Esophagus mucosa (tissue), 1 donor: Measurements from ENCODE around the gene USP9X. TPM values are rescaled to one million over a fixed set of nuclear protein-coding genes. Genes with fewer than 3 reads are reported as not detected.
A peak's percentile ranks its signal among the peaks of the same experiment; 100 is the strongest.
"Not testable (repeated sequence)": the region's sequence is repeated elsewhere in the genome, so short reads cannot be mapped to it uniquely, and the experiment has no call there.

Experiments
- ATAC-seq: fragments of 200-7000 bp; cut with Tn5 transposase; one replicate; pipeline ENCODE4 v1.9.1; 2020
- total RNA-seq: library from RNA; stranded (reverse); gene quantifications from one replicate; pipeline ENCODE4 v1.2.4, GENCODE V29; 2023
- donor health status: DM: yes; HTN: yes; CAD: no.

USP9X gene
- total RNA-seq: 47.3 TPM

GRCh38 chrX:41084893-41085511 is at the start of gene USP9X:
TSS of gene USP9X (plus strand) at chrX:41085445. CDS start at chrX:41123629, 38,184 bp downstream.
- peak; percentile 90 for ATAC-seq

- peak; percentile 67 for ATAC-seq
These were observed 49.7 kb upstream of the USP9X start for GRCh38 chrX:41035582-41035981.

GRCh38 chrX:41036668-41037326 is 48.4 kb upstream of the USP9X start:
- ATAC-seq: no peak

- ATAC-seq: no peak
These were observed 42.0 kb upstream of the USP9X start for GRCh38 chrX:41043196-41043595.

GRCh38 chrX:41043674-41044345 is 41.4 kb upstream of the USP9X start:
- no peak for ATAC-seq

- ATAC-seq: no peak
These were observed 39.2 kb upstream of the USP9X start for GRCh38 chrX:41045960-41046567.

GRCh38 chrX:41047878-41048534 is 37.2 kb upstream of the USP9X start:
- ATAC-seq: no peak

- no peak for ATAC-seq
These were observed 34.9 kb upstream of the USP9X start for GRCh38 chrX:41050359-41050758.

- no peak for ATAC-seq
These were observed 34.0 kb upstream of the USP9X start for GRCh38 chrX:41051288-41051687.

GRCh38 chrX:41055740-41056139 is 29.5 kb upstream of the USP9X start:
- ATAC-seq: no peak

GRCh38 chrX:41063276-41063675 is 22.0 kb upstream of the USP9X start:
- ATAC-seq: not testable (repeated sequence)

GRCh38 chrX:41064018-41064417 is 21.2 kb upstream of the USP9X start:
- ATAC-seq: no peak

- peak; percentile 53 for ATAC-seq
These were observed 18.9 kb upstream of the USP9X start for GRCh38 chrX:41066391-41066790.

GRCh38 chrX:41066969-41067368 is 18.3 kb upstream of the USP9X start:
- ATAC-seq: no peak

GRCh38 chrX:41067721-41068120 is 17.5 kb upstream of the USP9X start:
- no peak for ATAC-seq

- no peak for ATAC-seq
These were observed 8.5 kb upstream of the USP9X start for GRCh38 chrX:41076742-41077141.

GRCh38 chrX:41081821-41082220 is 3.4 kb upstream of the USP9X start:
- ATAC-seq: no peak

GRCh38 chrX:41082783-41083182 is 2.5 kb upstream of the USP9X start:
- ATAC-seq: no peak

GRCh38 chrX:41084044-41084892 is 977 bp upstream of the USP9X start:
- peak; percentile 84 for ATAC-seq

GRCh38 chrX:41085512-41085877 is 250 bp downstream of the USP9X start:
- ATAC-seq: peak; percentile 53

- ATAC-seq: peak; percentile 2
These were observed 807 bp downstream of the USP9X start for GRCh38 chrX:41085878-41086626.
